Ectodermal cell (in vitro differentiated cells): ENCODE data around the gene SMPDL3A.

ENCODE experiments used
- H3K27ac ChIP-seq: 2 replicates; pipeline ENCODE4 v1.7.0; 2013; ENCODE audit warnings: mild to moderate bottlenecking, low read depth, low read length; ENCODE audit not compliant: insufficient read depth, poor library complexity, severe bottlenecking
- H3K27me3 ChIP-seq: 2 replicates; pipeline ENCODE4 v1.7.0; 2013; ENCODE audit warnings: mild to moderate bottlenecking, low read length; ENCODE audit not compliant: insufficient read depth, control insufficient read depth, poor library complexity, severe bottlenecking
- H3K36me3 ChIP-seq: one replicate; pipeline ENCODE4 v1.7.0; 2013; ENCODE audit warnings: low read length; ENCODE audit not compliant: control insufficient read depth, insufficient read depth
- H3K4me1 ChIP-seq: one replicate; pipeline ENCODE4 v1.7.0; 2013; ENCODE audit warnings: low read length; ENCODE audit not compliant: control insufficient read depth, insufficient read depth
- H3K4me3 ChIP-seq: 2 replicates; pipeline ENCODE4 v1.7.0; 2013; ENCODE audit warnings: low read depth, low read length, control low read depth; ENCODE audit not compliant: insufficient read depth
- H3K9me3 ChIP-seq: 2 replicates; pipeline ENCODE4 v1.7.0; 2013; ENCODE audit warnings: mild to moderate bottlenecking, low read length, moderate library complexity; ENCODE audit not compliant: control insufficient read depth
- WGBS, 2 experiments: methylation state at CpG; one replicate each; pipeline ENCODE4 v1.1.7; 2013; ENCODE audit warnings: missing lambda C conversion rate in 2 of 2; 5-methylcytosine and 5-hydroxymethylcytosine counted together

Gene SMPDL3A

DNA sequence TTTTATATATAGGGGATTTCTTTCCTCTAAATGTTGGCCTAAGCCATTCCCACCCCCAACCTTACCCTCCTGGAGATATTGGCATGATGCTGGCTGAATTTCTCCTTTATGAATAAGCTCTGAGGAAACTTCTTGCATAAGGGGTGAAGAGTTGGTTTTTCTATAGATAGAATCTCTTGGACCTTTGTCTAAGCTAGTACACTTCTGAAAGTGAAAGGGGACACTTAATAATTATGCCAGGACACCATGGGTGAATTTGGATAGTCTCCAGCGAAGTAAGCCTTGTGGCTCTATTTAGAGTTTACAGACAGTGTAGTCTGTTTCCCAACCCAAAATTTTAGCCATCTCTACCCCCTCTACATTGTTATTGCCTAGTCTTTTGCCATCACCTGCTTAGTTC lies 36.6 kb upstream of the SMPDL3A start:
- Histone ChIP-seq H3K36me3 (no peaks in the 10 kb centered on the region), H3K9me3 (no peaks in the 10 kb centered on the region), H3K27me3 (no peaks in the 10 kb centered on the region), H3K4me3 (no peak overlapping the region), H3K27ac (no peak overlapping the region), H3K4me1 (peaks cover 8% of the 10 kb centered on the region)
- 44 to 54% methylated on average over 1 of the region's 1 CpG for WGBS, 2 experiments

DNA sequence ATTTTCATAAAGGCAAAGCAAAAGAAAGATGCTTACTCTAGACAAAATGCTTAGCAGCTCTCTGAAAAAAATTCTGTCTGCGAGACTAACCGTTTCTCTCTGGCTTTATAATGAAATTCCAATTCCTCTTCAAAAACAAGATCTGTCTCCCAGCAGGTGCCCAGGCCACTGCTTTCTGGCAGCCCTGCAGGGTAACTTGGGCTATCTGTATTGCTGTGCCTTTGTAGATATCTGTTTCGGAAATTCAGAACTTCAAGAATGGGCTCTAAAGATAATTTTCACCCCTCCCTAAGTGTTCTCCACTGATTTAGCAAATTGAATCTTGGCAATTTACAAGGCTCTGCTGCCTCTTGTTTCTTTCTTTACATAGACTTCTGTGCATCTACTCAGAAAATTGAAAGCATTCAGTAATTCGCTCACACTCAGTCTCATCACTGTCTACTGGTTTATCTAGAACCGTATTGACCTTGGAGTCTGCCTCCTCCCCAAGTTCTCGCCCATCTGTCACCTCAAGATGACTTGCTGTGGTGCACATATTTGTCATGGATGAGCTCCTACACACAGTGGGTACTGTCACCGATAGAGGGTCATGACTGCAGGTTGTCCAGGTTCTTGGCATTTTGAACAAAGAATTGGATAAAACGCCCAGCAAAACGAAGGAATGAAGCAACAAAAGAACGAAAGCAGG lies 35.9 kb upstream of the SMPDL3A start:
- Histone ChIP-seq H3K4me1 (peaks cover 8% of the 10 kb centered on the region), H3K4me3 (no peak overlapping the region), H3K36me3 (no peaks in the 10 kb centered on the region), H3K27me3 (no peaks in the 10 kb centered on the region), H3K9me3 (no peaks in the 10 kb centered on the region), H3K27ac (no peak overlapping the region)
- WGBS, 2 experiments, result 75 to 76% methylated on average over 10 of the region's 10 CpGs

GRCh38 chr6:122753688-122754056 lies 35.4 kb upstream of the SMPDL3A start:
- Histone ChIP-seq H3K4me3 (no peak overlapping the region), H3K27ac (no peak overlapping the region), H3K9me3 (no peaks in the 10 kb centered on the region), H3K27me3 (no peaks in the 10 kb centered on the region), H3K36me3 (no peaks in the 10 kb centered on the region), H3K4me1 (peaks cover 8% of the 10 kb centered on the region)
- 84 to 90% methylated on average over 4 to 5 of the region's 5 CpGs for WGBS, 2 experiments

GRCh38 chr6:122754191-122754731 lies 34.8 kb upstream of the SMPDL3A start:
- Histone ChIP-seq H3K9me3 (no peaks in the 10 kb centered on the region), H3K36me3 (no peaks in the 10 kb centered on the region), H3K4me3 (no peak overlapping the region), H3K27ac (no peak overlapping the region), H3K4me1 (peaks cover 8% of the 10 kb centered on the region), H3K27me3 (no peaks in the 10 kb centered on the region)
- WGBS, 2 experiments, result 75 to 77% methylated on average over 5 of the region's 5 CpGs

GRCh38 chr6:122755901-122756300 lies 33.2 kb upstream of the SMPDL3A start:
- peaks cover 8% of the 10 kb centered on the region for H3K4me1 ChIP-seq
- H3K27ac ChIP-seq, result no peak overlapping the region
- no peaks in the 10 kb centered on the region for H3K27me3 ChIP-seq
- H3K4me3 ChIP-seq, result no peak overlapping the region
- H3K36me3 ChIP-seq, result no peaks in the 10 kb centered on the region
- WGBS, 2 experiments, result 45 to 55% methylated on average over 9 of the region's 9 CpGs
- no peaks in the 10 kb centered on the region for H3K9me3 ChIP-seq

DNA sequence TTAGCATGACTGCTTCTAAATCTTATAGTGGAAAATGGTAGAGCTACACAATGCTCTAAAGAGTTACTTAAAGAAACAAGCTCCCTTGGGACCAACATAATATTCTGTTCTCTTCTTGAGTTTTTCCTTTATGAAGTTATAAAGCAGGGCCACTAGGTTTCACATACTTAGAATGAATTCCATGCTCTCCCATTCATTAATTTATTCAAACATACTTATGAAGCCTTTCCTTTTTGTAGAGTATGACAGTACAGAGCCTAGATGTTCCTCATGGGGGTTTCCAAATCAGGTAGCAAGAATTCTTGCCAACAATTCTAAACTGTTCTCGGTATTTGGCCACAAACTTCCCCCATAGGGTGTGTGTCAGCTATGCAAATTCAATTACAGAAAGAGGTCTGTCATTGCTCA lies 30.1 kb upstream of the SMPDL3A start:
- no peaks in the 10 kb centered on the region for H3K36me3 ChIP-seq
- no peak overlapping the region for H3K4me3 ChIP-seq
- H3K4me1 ChIP-seq, result no peaks in the 10 kb centered on the region
- H3K27me3 ChIP-seq, result no peaks in the 10 kb centered on the region
- H3K27ac ChIP-seq, result no peak overlapping the region
- 40 to 86% methylated on average over 1 of the region's 1 CpG for WGBS, 2 experiments
- no peaks in the 10 kb centered on the region for H3K9me3 ChIP-seq

DNA sequence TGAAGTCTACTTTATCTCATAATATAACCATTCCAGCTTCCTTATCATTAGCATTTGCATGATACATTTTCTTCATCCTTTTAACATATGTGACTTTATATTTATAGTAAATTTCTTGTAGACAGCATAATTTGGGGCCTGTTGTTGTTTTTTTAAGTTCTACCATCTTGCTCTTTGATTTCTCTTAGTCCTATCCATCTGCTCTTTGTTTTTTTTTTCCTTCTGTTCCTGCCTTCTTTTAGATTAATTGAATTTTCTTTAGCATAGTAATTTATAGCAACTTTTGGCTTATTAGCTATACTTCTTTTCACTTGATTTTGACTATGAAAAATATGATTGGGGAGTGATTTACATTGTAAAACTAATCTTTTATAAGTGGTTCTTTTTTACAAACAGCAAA lies 28.7 kb upstream of the SMPDL3A start:
- no peaks in the 10 kb centered on the region for H3K36me3 ChIP-seq
- no peaks in the 10 kb centered on the region for H3K4me1 ChIP-seq
- H3K27ac ChIP-seq, result no peak overlapping the region
- no peak overlapping the region for H3K4me3 ChIP-seq
- no peaks in the 10 kb centered on the region for H3K27me3 ChIP-seq
- no peaks in the 10 kb centered on the region for H3K9me3 ChIP-seq

- H3K36me3 ChIP-seq, result no peaks in the 10 kb centered on the region
- no peak overlapping the region for H3K27ac ChIP-seq
- no peak overlapping the region for H3K4me3 ChIP-seq
- H3K4me1 ChIP-seq, result no peaks in the 10 kb centered on the region
- no peaks in the 10 kb centered on the region for H3K9me3 ChIP-seq
- H3K27me3 ChIP-seq, result no peaks in the 10 kb centered on the region
Observed at GRCh38 chr6:122766256-122766655, 22.8 kb upstream of the SMPDL3A start.

- WGBS, 2 experiments, result 67 to 75% methylated on average over 1 of the region's 1 CpG
Observed at GRCh38 chr6:122770835-122771601, 18.0 kb upstream of the SMPDL3A start.

GRCh38 chr6:122772724-122773415 lies 16.2 kb upstream of the SMPDL3A start:
- Histone ChIP-seq H3K27me3 (no peaks in the 10 kb centered on the region), H3K4me3 (no peak overlapping the region), H3K36me3 (no peaks in the 10 kb centered on the region), H3K4me1 (no peaks in the 10 kb centered on the region), H3K27ac (no peak overlapping the region), H3K9me3 (no peaks in the 10 kb centered on the region)
- 92% methylated on average over 3 of the region's 3 CpGs for WGBS, 2 experiments

More at GRCh38 chr6:122770835-122771601, 18.0 kb upstream of the SMPDL3A start:
- no peak overlapping the region for H3K27ac ChIP-seq
- H3K4me3 ChIP-seq, result no peak overlapping the region
- H3K4me1 ChIP-seq, result no peaks in the 10 kb centered on the region
- no peaks in the 10 kb centered on the region for H3K9me3 ChIP-seq
- no peaks in the 10 kb centered on the region for H3K27me3 ChIP-seq
- no peaks in the 10 kb centered on the region for H3K36me3 ChIP-seq
